Nephron progenitor cell (in vitro differentiated cells): ENCODE data around the gene CNST.

Experiments used
- DNase-seq: peaks from one replicate; pipeline ENCODE4 v3.0.0; 2021
- H3K27ac Mint-ChIP-seq: 2 replicates; pipeline ENCODE4 v1.8.0; 2021; ENCODE audit warnings: mild to moderate bottlenecking, moderate library complexity, mixed read lengths
- H3K27me3 Mint-ChIP-seq: 2 replicates; pipeline ENCODE4 v1.8.0; 2021; ENCODE audit warnings: mild to moderate bottlenecking, low read depth, mixed read lengths; ENCODE audit not compliant: poor library complexity
- H3K36me3 Mint-ChIP-seq: 2 replicates; pipeline ENCODE4 v1.8.0; 2021; ENCODE audit warnings: low read depth, mixed read lengths
- H3K4me1 Mint-ChIP-seq: 2 replicates; pipeline ENCODE4 v1.8.0; 2021; ENCODE audit warnings: mixed read lengths
- H3K4me3 Mint-ChIP-seq: 2 replicates; pipeline ENCODE4 v1.8.0; 2021; ENCODE audit warnings: mild to moderate bottlenecking, moderate library complexity, mixed read lengths
- H3K9me3 Mint-ChIP-seq: 2 replicates; pipeline ENCODE4 v1.8.0; 2021; ENCODE audit warnings: mild to moderate bottlenecking, moderate library complexity, mixed read lengths
- TF ChIP-seq, protein P1 (sequence below): fragments of 200-600 bp; sonication (generic); IDR thresholded peaks from 2 replicates; pipeline ENCODE4 v1.5.0; 2021; ENCODE audit warnings: antibody characterized with exemption

The CNST gene

DNA sequence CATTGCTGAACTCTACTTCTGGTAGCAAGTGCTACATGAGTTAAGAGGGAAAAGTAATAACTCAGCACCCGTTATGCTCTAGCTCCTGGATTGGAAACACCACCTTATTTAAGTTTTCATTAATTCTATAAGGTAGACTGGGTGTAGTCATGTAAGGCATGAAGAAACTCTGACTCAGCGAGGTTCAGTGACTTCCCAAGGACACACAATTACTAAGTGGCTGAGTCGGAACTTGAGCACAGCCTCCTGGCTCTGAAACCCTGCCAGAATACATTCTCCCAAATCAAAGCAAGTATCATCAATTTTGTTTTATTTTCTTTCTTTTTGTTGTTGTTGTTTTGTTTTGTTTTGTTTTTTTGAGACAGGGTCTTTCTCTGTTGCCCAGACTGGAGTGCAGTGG lies 128.9 kb downstream of the CNST start:
- TF ChIP-seq, protein P1, sequence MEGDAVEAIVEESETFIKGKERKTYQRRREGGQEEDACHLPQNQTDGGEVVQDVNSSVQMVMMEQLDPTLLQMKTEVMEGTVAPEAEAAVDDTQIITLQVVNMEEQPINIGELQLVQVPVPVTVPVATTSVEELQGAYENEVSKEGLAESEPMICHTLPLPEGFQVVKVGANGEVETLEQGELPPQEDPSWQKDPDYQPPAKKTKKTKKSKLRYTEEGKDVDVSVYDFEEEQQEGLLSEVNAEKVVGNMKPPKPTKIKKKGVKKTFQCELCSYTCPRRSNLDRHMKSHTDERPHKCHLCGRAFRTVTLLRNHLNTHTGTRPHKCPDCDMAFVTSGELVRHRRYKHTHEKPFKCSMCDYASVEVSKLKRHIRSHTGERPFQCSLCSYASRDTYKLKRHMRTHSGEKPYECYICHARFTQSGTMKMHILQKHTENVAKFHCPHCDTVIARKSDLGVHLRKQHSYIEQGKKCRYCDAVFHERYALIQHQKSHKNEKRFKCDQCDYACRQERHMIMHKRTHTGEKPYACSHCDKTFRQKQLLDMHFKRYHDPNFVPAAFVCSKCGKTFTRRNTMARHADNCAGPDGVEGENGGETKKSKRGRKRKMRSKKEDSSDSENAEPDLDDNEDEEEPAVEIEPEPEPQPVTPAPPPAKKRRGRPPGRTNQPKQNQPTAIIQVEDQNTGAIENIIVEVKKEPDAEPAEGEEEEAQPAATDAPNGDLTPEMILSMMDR = no peak
- no peak overlapping the region for H3K27ac Mint-ChIP-seq
- no peak overlapping the region for H3K4me3 Mint-ChIP-seq
- no peak for DNase-seq
- peaks cover 6% of the 10 kb centered on the region for H3K36me3 Mint-ChIP-seq
- H3K9me3 Mint-ChIP-seq = peaks cover 49% of the 10 kb centered on the region
- peaks cover 24% of the 10 kb centered on the region for H3K4me1 Mint-ChIP-seq
- peaks cover 3% of the 10 kb centered on the region for H3K27me3 Mint-ChIP-seq

DNA sequence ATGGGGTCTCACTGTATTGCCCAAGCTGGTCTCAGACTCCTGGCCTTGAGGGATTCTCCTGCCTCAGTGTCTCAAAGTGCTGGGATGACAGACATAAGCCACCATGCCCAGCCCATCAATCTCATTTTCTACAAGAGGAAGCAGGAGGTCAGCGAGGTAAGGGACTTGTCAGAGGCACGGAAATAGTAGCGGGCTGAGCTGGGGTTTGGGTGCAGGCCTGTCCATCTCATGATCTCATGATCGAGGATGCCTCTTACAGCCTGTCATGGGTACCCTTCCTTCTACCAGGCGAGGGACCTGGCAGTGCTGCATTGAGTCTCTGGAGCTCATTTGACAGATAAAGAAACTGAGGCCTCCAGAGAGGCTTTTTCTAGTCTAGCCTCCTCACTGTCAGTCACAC lies 129.4 kb downstream of the CNST start:
- Mint-ChIP-seq H3K4me3 (no peak overlapping the region), H3K4me1 (peaks cover 23% of the 10 kb centered on the region), H3K36me3 (peaks cover 6% of the 10 kb centered on the region), H3K27me3 (peaks cover 3% of the 10 kb centered on the region), H3K9me3 (peaks cover 49% of the 10 kb centered on the region), H3K27ac (no peak overlapping the region)
- DNase-seq = no peak
- TF ChIP-seq, protein P1 = no peak

DNA sequence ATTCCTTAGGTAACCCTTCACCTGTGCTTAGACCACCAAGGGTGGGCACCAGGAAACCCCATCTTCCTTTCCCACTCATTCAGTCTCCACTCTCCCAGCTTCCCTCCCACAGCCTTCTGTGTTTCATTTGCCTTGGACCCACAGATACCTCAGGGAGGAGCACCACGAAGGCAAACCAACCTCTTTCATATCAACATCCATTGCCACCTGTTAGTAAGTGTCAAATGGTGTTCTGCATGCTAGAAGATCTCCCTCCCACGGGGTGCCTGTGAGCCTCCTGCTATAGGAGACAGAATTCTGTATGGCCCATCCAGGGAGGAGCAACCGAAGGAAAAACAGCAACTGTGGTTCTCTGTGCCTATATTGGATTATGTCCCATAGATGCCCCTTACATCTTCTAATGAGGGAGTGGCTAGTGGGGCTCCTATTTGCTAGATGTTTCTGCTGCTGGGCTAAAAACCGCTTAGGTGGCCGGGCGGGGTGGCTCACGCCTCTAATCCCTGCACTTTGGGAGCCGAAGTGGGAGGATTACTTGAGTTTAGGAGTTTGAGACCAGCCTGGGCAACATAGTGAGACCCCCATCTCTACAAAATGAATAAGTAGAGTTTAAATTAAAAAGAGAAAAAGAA lies 132.3 kb downstream of the CNST start:
- peaks cover 12% of the 10 kb centered on the region for H3K4me1 Mint-ChIP-seq
- no peak overlapping the region for H3K27ac Mint-ChIP-seq
- TF ChIP-seq, protein P1 = no peak
- H3K27me3 Mint-ChIP-seq = peaks cover 3% of the 10 kb centered on the region
- peaks cover 27% of the 10 kb centered on the region for H3K9me3 Mint-ChIP-seq
- peaks cover 6% of the 10 kb centered on the region for H3K36me3 Mint-ChIP-seq
- DNase-seq = no peak
- peak overlapping the region; percentile 61 for H3K4me3 Mint-ChIP-seq

DNA sequence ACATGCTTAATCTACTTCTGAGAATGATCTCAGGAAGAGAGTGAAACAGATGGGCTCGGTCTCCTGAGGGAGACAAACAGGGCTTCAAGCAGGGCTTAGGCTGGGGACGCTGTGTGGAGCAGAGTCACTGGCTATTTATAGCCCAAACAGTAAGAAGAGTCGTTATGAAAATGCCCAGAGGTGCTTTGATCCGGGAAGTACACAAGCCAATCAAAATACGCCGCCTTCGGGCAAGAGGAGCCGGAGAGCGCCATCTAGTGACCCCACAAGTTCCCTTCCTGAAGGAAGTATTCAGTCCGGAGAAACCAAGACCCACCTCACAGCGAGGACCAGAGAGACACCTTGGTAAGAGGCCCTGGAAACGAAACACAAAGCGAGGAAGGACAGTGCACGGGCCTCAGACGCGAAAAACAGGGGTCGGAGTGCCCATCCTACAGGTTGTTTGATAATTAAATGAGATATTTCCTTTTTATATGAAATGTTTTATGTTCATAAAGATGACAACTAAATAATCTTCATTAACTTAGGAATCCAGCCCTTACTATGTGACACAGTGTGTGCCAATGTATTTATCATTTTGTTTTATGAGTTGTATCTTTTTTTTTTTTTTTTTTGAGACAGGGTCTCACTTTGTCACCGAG lies 133.0 kb downstream of the CNST start:
- H3K9me3 Mint-ChIP-seq = peaks cover 20% of the 10 kb centered on the region
- H3K27me3 Mint-ChIP-seq = peaks cover 3% of the 10 kb centered on the region
- H3K4me3 Mint-ChIP-seq = peak overlapping the region; percentile 61
- no peak overlapping the region for H3K27ac Mint-ChIP-seq
- DNase-seq = peak; percentile 83
- TF ChIP-seq, protein P1 = peak; percentile 86
- H3K36me3 Mint-ChIP-seq = peaks cover 6% of the 10 kb centered on the region
- peaks cover 12% of the 10 kb centered on the region for H3K4me1 Mint-ChIP-seq

DNA sequence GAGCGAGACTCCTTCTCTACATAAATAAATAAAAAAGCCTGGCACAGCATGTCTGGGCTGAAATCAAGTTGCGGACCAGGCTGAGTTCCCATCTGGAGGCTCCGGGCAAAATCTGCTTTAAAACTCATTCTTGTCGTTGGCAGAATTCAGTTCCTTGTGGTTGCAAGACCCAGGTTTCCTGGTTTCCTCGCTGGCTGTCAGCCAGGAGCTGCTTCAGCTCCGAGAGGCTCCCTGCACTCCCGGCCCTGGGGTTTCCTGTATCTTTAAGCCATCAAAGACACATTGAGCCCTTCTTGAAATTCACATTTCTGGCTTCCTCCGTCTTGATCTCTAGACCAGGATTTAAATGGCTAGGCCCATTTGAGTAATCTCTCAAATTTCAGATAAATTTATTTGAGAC lies 137.3 kb downstream of the CNST start:
- Mint-ChIP-seq H3K4me1 (peaks cover 6% of the 10 kb centered on the region), H3K9me3 (no peaks in the 10 kb centered on the region), H3K36me3 (no peaks in the 10 kb centered on the region), H3K27me3 (peaks cover 1% of the 10 kb centered on the region), H3K4me3 (no peak overlapping the region), H3K27ac (no peak overlapping the region)
- TF ChIP-seq, protein P1 = no peak
- no peak for DNase-seq

DNA sequence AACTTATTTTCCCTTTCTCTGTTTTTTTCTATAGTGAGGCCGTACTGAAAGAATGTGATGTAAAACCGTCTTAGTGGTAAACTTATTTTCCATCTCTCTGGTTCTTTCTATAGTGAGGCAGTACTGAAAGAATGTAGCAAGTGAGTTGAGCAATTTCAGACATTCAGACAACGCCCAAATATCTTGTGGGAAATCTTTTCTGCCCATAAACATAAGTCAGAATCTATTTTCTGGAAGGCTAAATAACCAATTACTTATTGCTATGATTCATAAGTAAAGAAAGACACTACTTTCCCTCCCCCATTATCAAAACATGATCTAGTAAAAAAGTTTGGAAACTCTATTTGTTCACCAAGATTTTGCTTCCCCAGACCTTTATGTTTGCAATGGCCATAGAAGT lies 139.1 kb downstream of the CNST start:
- H3K27ac Mint-ChIP-seq = no peak overlapping the region
- peaks cover 10% of the 10 kb centered on the region for H3K27me3 Mint-ChIP-seq
- no peaks in the 10 kb centered on the region for H3K4me1 Mint-ChIP-seq
- DNase-seq = no peak
- peaks cover 8% of the 10 kb centered on the region for H3K9me3 Mint-ChIP-seq
- H3K4me3 Mint-ChIP-seq = no peak overlapping the region
- TF ChIP-seq, protein P1 = no peak
- no peaks in the 10 kb centered on the region for H3K36me3 Mint-ChIP-seq
